ENCODE measurements around the gene EDDM13.

GRCh38 chr19:56314381-56315076, 42.0 kb downstream of the EDDM13 start, which contains the start of gene ZSCAN5A:
- peak in 1 of 11 experiments; percentile 20 for TF ChIP-seq CTCF (IDR thresholded peaks at IDR 0.05 in 8 of 11, conservative IDR thresholded peaks at IDR 0.05 in 3 of 11)
- no peak for TF ChIP-seq POLR2A (IDR thresholded peaks at IDR 0.05)

Measured in spleen (tissue), 7 donors.